HG03469 (cell line): ENCODE results near the gene DTNBP1.

ENCODE experiments used
- ATAC-seq: cut with Tn5 transposase; IDR thresholded peaks from one replicate; pipeline ENCODE4 v1.9.1; 2021; ENCODE audit warnings: mild to moderate bottlenecking, moderate library complexity, moderate number of reproducible peaks; ENCODE audit not compliant: unreplicated experiment

The DTNBP1 gene

DNA sequence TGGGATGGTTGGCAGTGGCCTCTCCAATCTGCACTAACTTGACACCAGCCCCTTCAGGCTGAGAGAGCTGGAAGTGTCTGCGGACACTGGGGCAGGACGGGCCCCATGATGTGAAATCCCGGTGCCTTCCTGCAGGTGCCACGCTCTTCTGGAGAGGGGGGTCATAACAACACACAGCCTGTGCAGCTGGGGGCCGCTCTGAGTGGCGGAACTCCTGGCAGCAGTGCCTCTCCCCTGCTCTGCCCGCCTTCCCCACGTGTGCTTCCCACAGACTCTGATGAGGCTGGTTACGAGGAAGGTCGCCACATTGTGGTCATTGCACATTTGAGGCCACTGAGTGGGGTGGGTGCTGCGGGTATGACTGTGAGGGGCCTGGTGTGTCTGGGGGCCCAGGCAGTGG is 145.2 kb downstream of the DTNBP1 start:
- no peak for ATAC-seq

- ATAC-seq, result no peak
Measured at GRCh38 chr6:15516923-15517560, 145.8 kb downstream of the DTNBP1 start.

DNA sequence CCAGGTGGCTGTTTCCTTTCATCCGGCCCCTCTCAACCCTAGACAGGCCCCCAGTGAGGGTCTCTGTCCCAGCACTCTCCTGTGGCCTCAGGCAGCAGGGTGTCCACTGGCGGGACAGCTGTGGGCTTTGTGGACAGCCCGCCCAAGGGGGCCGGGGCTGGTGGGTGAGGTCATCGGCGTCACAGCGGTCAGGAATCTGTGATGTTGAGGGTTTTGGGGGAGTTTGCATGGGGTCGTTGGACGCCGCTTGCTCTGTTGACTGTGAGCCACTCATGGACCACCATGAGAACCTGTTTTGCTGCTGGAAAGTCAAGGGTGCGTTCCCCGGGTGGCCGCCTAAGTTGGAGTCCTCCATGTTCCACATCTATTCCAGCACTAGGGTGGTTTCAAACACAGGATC is 146.4 kb downstream of the DTNBP1 start:
- ATAC-seq, result no peak

DNA sequence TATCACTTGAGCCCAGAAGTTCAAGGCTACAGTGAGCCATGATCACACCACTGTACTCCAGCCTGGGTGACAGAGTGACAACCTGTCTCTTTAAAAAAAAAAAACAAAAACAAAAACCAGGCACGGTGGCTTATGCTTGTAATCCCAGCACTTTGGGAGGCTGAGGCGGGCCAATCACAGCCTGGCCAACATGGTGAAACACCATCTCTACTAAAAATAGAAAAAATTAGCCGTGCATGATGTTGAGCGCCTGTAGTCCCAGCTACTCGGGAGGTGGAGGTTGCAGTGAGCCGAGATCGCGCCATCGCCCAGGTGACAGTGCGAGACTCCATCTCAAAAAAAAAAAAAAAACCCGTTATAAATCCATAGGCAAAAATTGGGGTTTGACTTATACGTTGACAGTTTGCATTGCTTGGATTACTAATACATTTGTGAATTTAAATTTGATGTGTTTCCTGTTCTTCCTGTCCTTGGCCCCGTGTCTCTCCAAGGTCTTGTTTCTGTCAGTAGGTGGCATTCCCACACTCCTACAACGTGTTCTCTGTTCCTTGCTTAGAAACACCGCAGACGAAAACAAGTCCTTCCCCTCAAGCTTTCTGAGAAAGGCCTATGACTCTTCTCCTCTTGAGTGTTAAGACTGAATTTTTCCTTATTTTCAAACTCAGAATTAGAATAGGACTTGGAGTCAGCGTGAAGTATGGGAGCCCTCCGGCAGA is 147.0 kb downstream of the DTNBP1 start:
- ATAC-seq, result no peak

DNA sequence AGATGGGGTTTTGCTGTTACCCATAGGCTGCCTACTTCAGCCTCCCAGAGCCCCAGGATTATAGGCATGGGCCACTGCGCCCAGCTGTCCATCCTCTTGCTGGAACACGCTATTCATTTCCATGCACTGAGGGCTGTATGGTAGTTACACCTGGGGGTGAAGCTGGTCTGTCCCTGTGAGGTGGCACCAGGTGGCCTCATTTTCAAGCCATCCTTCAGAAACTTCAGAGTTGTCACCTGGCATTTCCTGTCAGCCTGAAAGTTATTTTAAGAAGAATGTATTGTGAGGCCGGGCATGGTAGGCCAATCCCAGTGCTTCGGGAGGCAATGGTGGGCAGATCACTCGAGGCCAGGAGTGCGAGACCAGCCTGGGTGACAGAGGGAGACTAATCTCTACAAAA is 147.6 kb downstream of the DTNBP1 start:
- no peak for ATAC-seq

DNA sequence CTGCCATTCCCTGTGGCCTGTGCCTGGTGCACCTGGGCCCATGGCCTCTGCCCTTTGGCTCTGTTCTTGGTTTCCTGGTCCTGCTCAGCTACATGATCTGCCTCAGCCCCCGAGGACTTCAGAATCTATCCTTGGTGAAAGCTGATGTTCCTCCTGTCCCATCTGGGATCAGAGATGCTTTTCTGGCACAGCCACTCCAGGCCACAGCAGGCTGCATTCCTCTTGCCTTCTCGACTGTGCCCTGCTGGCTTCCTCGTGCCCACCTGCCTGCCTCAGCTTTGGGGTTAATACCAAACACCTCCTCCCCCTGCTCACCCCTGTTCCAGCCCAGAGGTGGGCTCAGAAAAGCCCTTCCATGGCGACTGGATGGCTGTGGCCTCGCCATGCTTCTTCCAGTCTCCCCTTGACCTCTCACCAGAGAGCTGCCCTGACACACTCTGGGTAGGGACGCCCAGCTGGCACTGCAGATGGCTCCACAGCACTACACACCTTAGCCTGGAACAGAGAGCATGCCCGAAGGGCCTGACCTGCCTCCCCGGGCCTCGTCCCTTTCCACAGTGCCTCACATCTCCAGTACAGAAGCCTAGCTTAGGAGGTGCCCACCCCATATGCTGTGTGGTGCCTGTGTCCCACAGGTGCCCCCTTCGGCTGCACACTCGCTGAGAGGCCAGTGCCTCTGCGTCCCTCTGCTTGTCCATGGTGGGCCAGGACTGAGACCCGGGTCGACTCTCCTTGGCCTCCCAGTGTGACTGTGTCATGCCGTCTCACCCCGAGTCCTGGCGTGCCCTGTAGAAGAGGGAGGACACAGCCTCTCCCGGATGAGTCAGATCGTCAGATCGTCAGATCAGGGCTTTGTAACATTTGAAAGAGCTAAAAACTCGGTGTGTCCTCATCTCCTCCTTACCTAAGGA is 148.8 kb downstream of the DTNBP1 start:
- no peak for ATAC-seq

DNA sequence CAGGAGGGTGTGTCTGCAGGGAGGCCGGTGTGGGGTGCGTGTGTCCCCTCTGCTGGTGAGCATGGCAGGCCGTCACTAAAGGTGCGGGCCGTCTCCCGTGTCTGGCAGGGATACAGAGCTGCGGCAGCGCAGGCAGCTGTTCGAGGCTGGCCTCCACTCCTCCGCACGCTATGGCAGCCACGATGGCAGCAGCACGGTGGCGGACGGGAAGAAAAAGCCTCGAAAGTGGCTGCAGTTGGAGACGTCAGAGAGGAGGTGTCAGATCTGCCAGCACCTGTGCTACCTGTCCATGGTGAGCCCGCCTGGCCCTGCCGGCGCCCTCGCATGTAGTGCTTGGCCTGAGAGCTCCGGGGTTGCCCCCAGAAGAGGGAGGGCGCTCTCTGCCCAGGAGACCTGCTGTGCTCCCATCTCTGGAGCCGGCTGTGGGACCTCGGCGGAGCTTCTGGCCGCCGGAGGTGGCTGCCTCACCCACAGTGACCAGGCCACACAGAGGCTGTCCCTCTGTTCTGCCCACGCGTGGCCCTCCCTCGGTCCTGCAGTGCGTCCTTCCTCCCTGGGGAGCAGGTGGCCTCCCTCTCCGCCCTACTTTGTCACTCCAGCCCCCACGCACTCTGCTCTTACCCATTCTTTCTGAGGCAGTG is 149.6 kb downstream of the DTNBP1 start:
- ATAC-seq, result no peak

GRCh38 chr6:15512721-15513120 is 150.1 kb downstream of the DTNBP1 start:
- ATAC-seq, result no peak

DNA sequence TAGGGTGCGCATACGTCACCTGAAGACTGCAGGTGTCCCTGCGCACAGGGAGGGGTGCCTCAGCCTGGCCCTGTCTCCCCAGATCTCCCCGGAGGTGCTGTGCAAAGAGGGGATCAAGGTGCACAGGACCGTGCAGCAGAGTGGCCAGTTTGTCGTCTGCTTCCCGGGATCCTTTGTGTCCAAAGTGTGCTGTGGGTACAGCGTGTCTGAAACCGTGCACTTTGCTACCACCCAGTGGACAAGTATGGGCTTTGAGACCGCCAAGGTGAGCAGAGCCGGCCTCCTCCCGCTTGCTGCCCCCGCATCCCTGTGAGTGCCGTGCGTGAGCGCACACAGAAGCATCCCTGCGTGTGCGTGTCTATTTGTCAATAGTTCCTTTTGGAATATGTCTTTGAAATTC is 150.7 kb downstream of the DTNBP1 start:
- ATAC-seq, result no peak

GRCh38 chr6:15511248-15512125 is 151.3 kb downstream of the DTNBP1 start:
- ATAC-seq, result no peak

GRCh38 chr6:15510536-15511247 is 152.1 kb downstream of the DTNBP1 start:
- ATAC-seq, result no peak

- ATAC-seq, result no peak
Measured at GRCh38 chr6:15510121-15510520, 152.7 kb downstream of the DTNBP1 start.

GRCh38 chr6:15509335-15509933 is 153.4 kb downstream of the DTNBP1 start:
- ATAC-seq, result no peak

DNA sequence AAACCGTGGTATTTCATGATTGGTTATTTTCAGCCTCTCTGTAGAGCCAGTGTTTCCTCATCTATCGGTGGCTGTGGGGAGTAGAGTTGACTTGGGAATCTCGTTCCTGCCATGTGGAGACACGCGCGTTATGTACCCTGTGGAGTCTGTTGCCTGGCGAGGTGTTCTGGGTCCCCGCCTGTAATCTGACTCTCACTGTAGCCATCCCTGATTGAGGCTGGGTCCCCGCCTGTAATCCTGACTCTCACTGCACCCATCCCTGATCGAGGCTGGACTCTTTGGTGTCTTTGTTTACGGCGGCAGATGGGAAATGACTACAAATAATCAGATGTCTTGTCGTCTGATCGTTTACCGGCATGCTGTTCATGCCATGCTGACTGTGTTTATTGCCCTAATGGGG is 153.9 kb downstream of the DTNBP1 start:
- ATAC-seq, result no peak

DNA sequence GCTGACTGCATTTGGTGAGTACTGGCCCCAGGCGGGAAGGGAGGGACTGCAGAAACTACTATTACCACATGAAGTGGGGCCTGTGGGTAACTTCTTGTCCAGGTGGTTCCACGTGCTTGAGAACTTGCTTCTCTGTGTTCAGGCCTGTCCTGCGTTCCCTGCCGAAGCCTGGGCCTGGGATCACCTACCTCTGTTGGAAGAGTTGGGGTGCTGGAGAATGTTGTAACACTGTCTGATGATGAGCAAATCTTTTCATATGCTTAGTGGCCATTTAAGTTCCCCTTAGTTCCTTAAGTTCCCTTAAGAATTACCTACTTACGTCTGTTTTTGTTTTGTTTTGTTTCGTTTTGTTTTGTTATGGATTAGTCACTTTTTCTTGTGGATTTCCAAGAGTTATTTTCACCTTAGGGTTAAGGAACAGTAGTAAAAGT is 154.4 kb downstream of the DTNBP1 start:
- no peak for ATAC-seq

- ATAC-seq, result no peak
Measured at GRCh38 chr6:15507746-15508145, 155.1 kb downstream of the DTNBP1 start.

DNA sequence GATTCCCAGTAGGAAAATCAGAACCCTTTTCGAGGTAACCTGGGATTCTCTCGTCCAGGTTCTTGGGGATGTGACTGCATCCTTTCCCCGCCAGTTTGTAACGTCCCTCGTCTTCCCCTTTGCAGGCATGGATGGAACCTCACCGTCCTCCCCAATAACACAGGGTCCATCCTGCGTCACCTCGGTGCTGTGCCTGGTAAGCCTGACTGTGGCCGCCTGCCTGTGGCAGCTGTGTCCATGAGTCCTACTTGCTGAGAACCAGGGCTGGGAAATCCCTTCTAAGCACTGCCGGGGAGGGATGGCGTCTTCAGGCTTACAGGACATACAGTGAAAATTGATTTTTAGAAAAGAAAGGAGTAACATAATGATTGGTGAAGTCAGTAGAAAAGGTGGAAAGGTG is 155.6 kb downstream of the DTNBP1 start:
- no peak for ATAC-seq

GRCh38 chr6:15506066-15506465 is 156.8 kb downstream of the DTNBP1 start:
- no peak for ATAC-seq

GRCh38 chr6:15505463-15505918 is 157.3 kb downstream of the DTNBP1 start:
- ATAC-seq, result no peak
